Loucy (cell line): Measurements from ENCODE around the gene GAS7.

Experiments
- H2AFZ ChIP-seq: fragments of 200-600 bp; sonication (generic); 2 replicates; pipeline ENCODE4 v1.6.0; 2016; ENCODE audit warnings: antibody characterized with exemption, mild to moderate bottlenecking, low read length, moderate library complexity
- H3F3A ChIP-seq: fragments of 200-600 bp; 2 replicates; pipeline ENCODE4 v1.6.0; 2016; ENCODE audit warnings: antibody characterized with exemption, low read depth, mild to moderate bottlenecking
- H3K27me3 ChIP-seq: fragments of 200-600 bp; sonication (generic); 2 replicates; pipeline ENCODE4 v1.6.1; 2014; ENCODE audit warnings: low read length, mild to moderate bottlenecking; ENCODE audit not compliant: insufficient read depth, poor library complexity, severe bottlenecking
- H3K36me3 ChIP-seq: fragments of 200-600 bp; sonication (generic); 2 replicates; pipeline ENCODE4 v1.6.1; 2016; ENCODE audit warnings: low read length; ENCODE audit not compliant: insufficient read depth
- H3K4me1 ChIP-seq: fragments of 200-600 bp; sonication (generic); 2 replicates; pipeline ENCODE4 v1.5.1; 2014; ENCODE audit warnings: low read length, mild to moderate bottlenecking; ENCODE audit not compliant: insufficient read depth, poor library complexity, severe bottlenecking
- H3K4me2 ChIP-seq: fragments of 200-600 bp; sonication (generic); 2 replicates; pipeline ENCODE4 v1.6.0; 2014; ENCODE audit warnings: antibody characterized with exemption, low read length, low read depth, mild to moderate bottlenecking; ENCODE audit not compliant: poor library complexity, severe bottlenecking
- H3K4me3 ChIP-seq: fragments of 200-600 bp; sonication (generic); 2 replicates; pipeline ENCODE4 v1.5.1; 2014; ENCODE audit warnings: low read length, mild to moderate bottlenecking, mixed read lengths; ENCODE audit not compliant: poor library complexity, severe bottlenecking
- H3K79me2 ChIP-seq: fragments of 200-600 bp; sonication (generic); 2 replicates; pipeline ENCODE4 v1.6.1; 2014; ENCODE audit warnings: low read length; ENCODE audit not compliant: insufficient read depth
- H3K9ac ChIP-seq: fragments of 200-600 bp; sonication (generic); 2 replicates; pipeline ENCODE4 v1.6.0; 2014; ENCODE audit warnings: mild to moderate bottlenecking, low read depth, low read length, moderate library complexity; ENCODE audit not compliant: poor library complexity, severe bottlenecking
- H3K9me2 ChIP-seq: fragments of 200-600 bp; sonication (generic); replicated peaks from 2 replicates; pipeline ENCODE4 v1.6.1; 2016; ENCODE audit warnings: low read depth, low read length, mixed read lengths
- H3K9me3 ChIP-seq: fragments of 200-600 bp; sonication (generic); 2 replicates; pipeline ENCODE4 v1.6.1; 2014; ENCODE audit warnings: mild to moderate bottlenecking, antibody characterized with exemption, low read length, low read depth; ENCODE audit not compliant: insufficient read depth
- H4K20me1 ChIP-seq: fragments of 200-600 bp; sonication (generic); 2 replicates; pipeline ENCODE4 v1.6.0; 2014; ENCODE audit warnings: antibody characterized with exemption, low read length, mild to moderate bottlenecking; ENCODE audit not compliant: insufficient read depth, poor library complexity, severe bottlenecking
- CTCF ChIP-seq: fragments of 200-600 bp; sonication (generic); conservative IDR thresholded peaks from 2 replicates; pipeline ENCODE4 v1.5.1; 2014; ENCODE audit warnings: mild to moderate bottlenecking, antibody characterized with exemption, low read length
- EZH2phosphoT487 ChIP-seq: fragments of 200-600 bp; IDR thresholded peaks from 2 replicates; pipeline ENCODE4 v1.6.1; 2018; ENCODE audit warnings: antibody characterized with exemption, mild to moderate bottlenecking, moderate library complexity, borderline replicate concordance

The GAS7 gene

DNA sequence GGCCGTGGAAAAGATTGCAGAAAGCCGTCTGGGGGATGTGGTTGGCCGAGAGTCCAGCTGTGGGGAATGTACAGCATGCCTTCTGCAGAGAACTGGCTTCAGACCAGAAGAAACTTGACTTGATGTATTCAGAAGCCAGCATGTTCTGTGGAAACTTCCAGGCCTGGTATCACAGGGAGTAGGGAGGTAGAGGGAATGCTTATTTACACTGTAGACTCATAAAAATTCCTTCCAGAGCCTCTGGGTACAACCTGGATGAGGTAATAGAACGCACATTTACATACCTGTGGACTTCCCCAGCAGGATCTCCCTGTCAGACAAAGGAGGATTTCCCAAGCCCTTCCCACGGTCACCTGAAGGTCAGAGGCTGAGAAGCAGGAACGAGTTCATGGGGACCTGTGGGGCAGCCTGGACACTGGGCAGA is 11.8 kb upstream of the GAS7 start:
- Histone ChIP-seq H3K36me3 (no peaks in the 10 kb centered on the region), H4K20me1 (no peaks in the 10 kb centered on the region), H3K79me2 (no peaks in the 10 kb centered on the region), H3F3A (no peaks in the 10 kb centered on the region), H3K9ac (no peak overlapping the region), H3K4me2 (no peak overlapping the region), H3K4me1 (peaks cover 13% of the 10 kb centered on the region), H3K4me3 (no peak overlapping the region), H3K9me3 (peaks cover 9% of the 10 kb centered on the region; the same call in 1 of the 2 replicates), H3K27me3 (no peaks in the 10 kb centered on the region), H3K9me2 (no peaks in the 10 kb centered on the region), H2AFZ (no peak overlapping the region)
- TF ChIP-seq EZH2phosphoT487 (no peak), CTCF (no peak)

DNA sequence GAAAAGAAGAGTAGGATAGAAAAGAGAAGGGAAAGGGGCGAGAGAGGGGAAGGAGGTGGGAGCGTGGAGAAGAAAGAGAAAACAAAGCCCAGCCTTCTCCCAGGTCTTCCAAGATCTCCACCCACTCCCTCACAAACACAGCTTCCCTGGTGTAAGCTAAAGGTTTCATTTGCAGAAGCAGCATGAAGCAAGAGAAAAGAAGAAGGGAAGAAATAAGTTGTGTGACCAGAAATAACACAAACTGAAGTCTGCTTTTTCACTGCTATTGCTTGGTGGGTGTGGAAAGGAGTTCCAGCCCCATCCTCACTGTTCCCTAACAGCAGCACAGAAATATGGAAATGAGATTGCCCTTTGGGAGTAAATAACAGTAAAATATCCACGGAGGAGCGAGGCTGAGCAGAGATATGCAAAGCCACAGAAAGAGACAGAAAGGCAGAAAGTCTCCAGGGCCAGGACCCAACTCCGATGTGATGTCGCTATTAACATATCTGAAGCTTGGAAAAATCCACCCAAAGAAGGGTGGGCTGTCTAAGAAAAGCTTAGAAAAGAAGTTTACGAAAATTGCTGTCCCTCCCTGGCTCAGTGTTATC is 10.3 kb upstream of the GAS7 start:
- Histone ChIP-seq H3K9ac (no peak overlapping the region), H3K4me3 (no peak overlapping the region), H3K79me2 (no peaks in the 10 kb centered on the region), H3K9me2 (no peaks in the 10 kb centered on the region), H2AFZ (peak overlapping the region; percentile 40; the same call in 1 of the 2 replicates), H3K27me3 (no peaks in the 10 kb centered on the region), H3K4me2 (no peak overlapping the region), H3F3A (no peaks in the 10 kb centered on the region), H3K36me3 (no peaks in the 10 kb centered on the region), H3K9me3 (peaks cover 13% of the 10 kb centered on the region; the same call in 1 of the 2 replicates), H3K4me1 (peaks cover 13% of the 10 kb centered on the region), H4K20me1 (no peaks in the 10 kb centered on the region)
- no peak for TF ChIP-seq CTCF
- no peak for TF ChIP-seq EZH2phosphoT487

DNA sequence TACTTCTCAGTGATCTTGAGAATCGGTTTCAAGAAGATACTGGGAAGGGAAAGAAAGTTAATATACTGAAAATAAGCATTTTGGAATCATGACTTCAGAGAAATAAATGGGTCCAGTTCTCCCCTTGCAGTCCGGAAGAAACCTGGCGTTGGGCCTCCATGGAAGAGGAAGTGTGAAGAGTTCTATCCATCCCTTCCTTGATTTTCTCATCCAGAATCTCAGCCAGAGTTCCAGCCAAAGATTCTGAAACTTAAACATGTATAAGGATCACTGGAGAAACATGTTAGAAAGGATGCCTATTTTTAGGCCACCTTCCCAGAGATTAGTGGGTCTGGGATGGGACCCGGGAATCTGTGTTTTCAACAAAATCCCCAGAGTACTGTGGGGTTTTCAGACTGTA is 8.7 kb upstream of the GAS7 start:
- peaks cover 13% of the 10 kb centered on the region for H3K4me1 ChIP-seq
- no peaks in the 10 kb centered on the region for H3K79me2 ChIP-seq
- H3K36me3 ChIP-seq = no peaks in the 10 kb centered on the region
- H4K20me1 ChIP-seq = no peaks in the 10 kb centered on the region
- H3F3A ChIP-seq = no peaks in the 10 kb centered on the region
- no peak overlapping the region for H2AFZ ChIP-seq
- TF ChIP-seq EZH2phosphoT487 (no peak), CTCF (no peak)
- no peak overlapping the region for H3K4me2 ChIP-seq
- H3K27me3 ChIP-seq = no peaks in the 10 kb centered on the region
- H3K9me3 ChIP-seq = peaks cover 13% of the 10 kb centered on the region; the same call in 1 of the 2 replicates
- no peaks in the 10 kb centered on the region for H3K9me2 ChIP-seq
- H3K9ac ChIP-seq = no peak overlapping the region
- H3K4me3 ChIP-seq = no peak overlapping the region
